CD14-positive monocyte (primary cell): ENCODE data around the gene CCDC85C. TPM values are rescaled to one million over a fixed set of nuclear protein-coding genes. Genes with fewer than 3 reads are reported as not detected.

Source experiments
- DNase-seq, 3 donors: peaks; one replicate each; pipeline ENCODE4 v3.0.0-alpha.2; 2011 to 2022
- H2AFZ ChIP-seq: 2 replicates; pipeline ENCODE4 v1.6.0; 2012; ENCODE audit warnings: mild to moderate bottlenecking, low read depth, low read length, inconsistent platforms; ENCODE audit not compliant: insufficient read depth, poor library complexity, severe bottlenecking
- H3K27ac ChIP-seq, 2 donors: 1 replicate in 1 of 2; 2 replicates in 1 of 2; pipeline ENCODE4 v1.5.1; 2012 to 2013; ENCODE audit warnings: low read length in 2 of 2, control low read depth in 1 of 2, inconsistent platforms in 1 of 2, low read depth in 1 of 2, mild to moderate bottlenecking in 1 of 2
- H3K27me3 ChIP-seq, 2 donors: one replicate each; pipeline versions ENCODE4 v1.6.0 to v1.6.1; 2011 to 2013; ENCODE audit warnings: low read length in 2 of 2; ENCODE audit not compliant: control insufficient read depth in 2 of 2, insufficient read depth in 2 of 2
- H3K36me3 ChIP-seq, 2 donors: replicated peaks in 1 of 2; 1 replicate in 1 of 2; 2 replicates in 1 of 2; pipeline versions ENCODE4 v1.5.1 to v1.6.1; 2012 to 2013; ENCODE audit warnings: low read length in 2 of 2, control low read depth in 1 of 2, inconsistent platforms in 1 of 2, mild to moderate bottlenecking in 1 of 2; ENCODE audit not compliant: insufficient read depth in 2 of 2, control insufficient read depth in 1 of 2
- H3K4me1 ChIP-seq, 2 donors: 1 replicate in 1 of 2; 2 replicates in 1 of 2; pipeline versions ENCODE4 v1.5.1 to v1.6.1; 2012 to 2013; ENCODE audit warnings: low read length in 2 of 2, control low read depth in 1 of 2, inconsistent platforms in 1 of 2, mild to moderate bottlenecking in 1 of 2, moderate library complexity in 1 of 2; ENCODE audit not compliant: insufficient read depth in 2 of 2, control insufficient read depth in 1 of 2
- H3K4me2 ChIP-seq: replicated peaks from 2 replicates; pipeline ENCODE3; 2012; ENCODE audit warnings: low read length, moderate library complexity, mild to moderate bottlenecking; ENCODE audit not compliant: poor library complexity, severe bottlenecking; ENCODE audit errors: extremely low read depth
- H3K4me3 ChIP-seq, 3 experiments: fragments of 200-600 bp in 1 of 3; sonication (generic) in 1 of 3; replicated peaks in 1 of 3; 1 replicate in 2 of 3; 2 replicates in 1 of 3; pipeline ENCODE4 v1.5.1; 2011 to 2013; ENCODE audit warnings: low read length in 3 of 3, mild to moderate bottlenecking in 3 of 3, control low read depth in 2 of 3, low read depth in 2 of 3, inconsistent platforms in 1 of 3, moderate library complexity in 1 of 3
- H3K79me2 ChIP-seq: 2 replicates; pipeline ENCODE4 v1.6.0; 2012; ENCODE audit warnings: mild to moderate bottlenecking, control low read depth, inconsistent platforms, low read length, moderate library complexity; ENCODE audit not compliant: insufficient read depth
- H3K9ac ChIP-seq: 2 replicates; pipeline ENCODE4 v1.6.0; 2017; ENCODE audit warnings: low read length, mild to moderate bottlenecking; ENCODE audit not compliant: insufficient read depth, poor library complexity, severe bottlenecking
- H3K9me3 ChIP-seq, 2 donors: replicated peaks in 1 of 2; 1 replicate in 1 of 2; 2 replicates in 1 of 2; pipeline versions ENCODE4 v1.5.1 to v1.6.1; 2012 to 2013; ENCODE audit warnings: low read length in 2 of 2, control low read depth in 1 of 2; ENCODE audit not compliant: control insufficient read depth in 1 of 2, insufficient read depth in 1 of 2
- H4K20me1 ChIP-seq: 2 replicates; pipeline ENCODE4 v1.6.0; 2012; ENCODE audit warnings: mild to moderate bottlenecking, low read length, control low read depth, moderate library complexity; ENCODE audit not compliant: insufficient read depth
- H3K27ac Mint-ChIP-seq, 7 donors: one replicate each; pipeline ENCODE4 v1.8.0; 2020; ENCODE audit warnings: mild to moderate bottlenecking in 7 of 7, mixed read lengths in 7 of 7, moderate library complexity in 6 of 7, inconsistent platforms in 2 of 7
- H3K27me3 Mint-ChIP-seq, 3 donors: one replicate each; pipeline ENCODE4 v1.8.0; 2021 to 2022; ENCODE audit warnings: low read depth in 3 of 3, mild to moderate bottlenecking in 3 of 3, mixed read lengths in 3 of 3, moderate library complexity in 3 of 3, inconsistent platforms in 1 of 3
- H3K36me3 Mint-ChIP-seq, 2 donors: one replicate each; pipeline ENCODE4 v1.8.0; 2020; ENCODE audit warnings: mixed read lengths in 2 of 2, inconsistent platforms in 1 of 2, mild to moderate bottlenecking in 1 of 2
- H3K4me1 Mint-ChIP-seq: one replicate; pipeline ENCODE4 v1.8.0; 2020; ENCODE audit warnings: mild to moderate bottlenecking, mixed read lengths
- H3K4me3 Mint-ChIP-seq, 2 donors: one replicate each; pipeline ENCODE4 v1.8.0; 2020; ENCODE audit warnings: mild to moderate bottlenecking in 2 of 2, mixed read lengths in 2 of 2, moderate library complexity in 1 of 2
- H3K9me3 Mint-ChIP-seq, 7 donors: one replicate each; pipeline ENCODE4 v1.8.0; 2020 to 2022; ENCODE audit warnings: mixed read lengths in 7 of 7, mild to moderate bottlenecking in 6 of 7, moderate library complexity in 6 of 7, inconsistent platforms in 2 of 7
- WGBS: methylation state at CpG from one replicate; pipeline ENCODE4 v1.1.5; 2013; ENCODE audit warnings: missing lambda C conversion rate; ENCODE audit not compliant: insufficient coverage; 5-methylcytosine and 5-hydroxymethylcytosine counted together
- intact Hi-C, 2 donors: fragments of 100-400 bp; cut with micrococcal nuclease; formaldehyde crosslinking; loops; one replicate each; pipeline versions ENCODE4 v1.15.0 to v1.15.1; 2023
- polyA plus RNA-seq, 3 donors: library from polyadenylated mRNA; depleted of rRNA in 1 of 3; unstranded in 2 of 3; stranded (reverse) in 1 of 3; fragments of 300-500 nt in 2 of 3; fragments of >200 nt in 1 of 3; fragmentation: Illumina TruSeq in 2 of 3; gene quantifications; 1 replicate in 2 of 3; 2 replicates in 1 of 3; pipeline ENCODE4 v1.2.3, GENCODE V29; 2012 to 2021
- TF ChIP-seq, protein P1 (sequence below): fragments of 200-600 bp; IDR thresholded peaks from one replicate; pipeline ENCODE4 v1.8.0; 2022; ENCODE audit warnings: antibody characterized with exemption, mild to moderate bottlenecking

Gene CCDC85C
- polyA plus RNA-seq, 3 donors, result under 0.01 to 0.03 TPM; not detected in 1

DNA sequence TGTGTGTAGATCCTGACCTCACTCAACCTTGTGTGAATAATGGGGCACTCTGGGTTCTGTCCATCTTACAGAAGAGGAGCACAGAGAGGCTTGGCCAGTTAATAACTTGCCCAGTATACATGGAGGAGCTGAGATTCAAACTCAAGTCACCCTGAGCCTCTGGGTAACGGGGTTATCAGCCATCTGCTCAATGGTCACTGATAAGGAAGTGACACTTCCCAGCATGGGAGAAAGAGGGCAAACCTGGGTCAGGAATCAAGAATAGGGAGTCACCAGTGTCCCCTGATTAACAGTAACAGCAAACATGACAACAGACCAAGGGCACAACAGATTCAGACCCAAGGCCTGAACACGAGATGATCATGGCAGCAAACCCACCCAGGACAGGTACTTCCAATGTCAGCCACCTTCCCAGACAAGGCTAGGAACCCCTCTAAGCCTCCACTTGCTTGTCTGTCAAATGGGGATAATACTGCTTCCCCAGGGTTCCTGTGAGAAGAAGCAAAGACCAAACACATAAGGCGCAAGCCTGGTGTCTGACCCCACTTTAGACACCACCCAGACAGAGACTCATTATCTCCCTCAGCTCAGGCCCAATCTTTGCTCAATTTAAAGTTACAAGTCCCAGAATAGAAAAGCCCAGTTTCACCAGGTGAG, 3.6 kb downstream of the CCDC85C start:
- no peak overlapping the region for H3K4me3 Mint-ChIP-seq

GRCh38 chr14:99599393-99599792, 4.6 kb downstream of the CCDC85C start:
- no peak for DNase-seq
- Histone ChIP-seq H3K4me2 (no peak overlapping the region), H3K27me3 (peaks cover 10 to 27% of the 10 kb centered on the region in 2 donors), H3K4me3 (no peak overlapping the region), H2AFZ (no peak overlapping the region), H3K36me3 (no peaks in the 10 kb centered on the region), H3K4me1 (no peaks in the 10 kb centered on the region), H3K9ac (no peak overlapping the region), H4K20me1 (no peaks in the 10 kb centered on the region), H3K27ac (no peak overlapping the region), H3K9me3 (no peaks in the 10 kb centered on the region), H3K79me2 (no peaks in the 10 kb centered on the region)
- intact Hi-C loops, result no loop called here
- peaks cover 0 to 9% (median 0%) of the 10 kb centered on the region in 7 donors for H3K9me3 Mint-ChIP-seq
- WGBS, result 83% methylated on average over 3 of the region's 6 CpGs
- TF ChIP-seq, protein P1, sequence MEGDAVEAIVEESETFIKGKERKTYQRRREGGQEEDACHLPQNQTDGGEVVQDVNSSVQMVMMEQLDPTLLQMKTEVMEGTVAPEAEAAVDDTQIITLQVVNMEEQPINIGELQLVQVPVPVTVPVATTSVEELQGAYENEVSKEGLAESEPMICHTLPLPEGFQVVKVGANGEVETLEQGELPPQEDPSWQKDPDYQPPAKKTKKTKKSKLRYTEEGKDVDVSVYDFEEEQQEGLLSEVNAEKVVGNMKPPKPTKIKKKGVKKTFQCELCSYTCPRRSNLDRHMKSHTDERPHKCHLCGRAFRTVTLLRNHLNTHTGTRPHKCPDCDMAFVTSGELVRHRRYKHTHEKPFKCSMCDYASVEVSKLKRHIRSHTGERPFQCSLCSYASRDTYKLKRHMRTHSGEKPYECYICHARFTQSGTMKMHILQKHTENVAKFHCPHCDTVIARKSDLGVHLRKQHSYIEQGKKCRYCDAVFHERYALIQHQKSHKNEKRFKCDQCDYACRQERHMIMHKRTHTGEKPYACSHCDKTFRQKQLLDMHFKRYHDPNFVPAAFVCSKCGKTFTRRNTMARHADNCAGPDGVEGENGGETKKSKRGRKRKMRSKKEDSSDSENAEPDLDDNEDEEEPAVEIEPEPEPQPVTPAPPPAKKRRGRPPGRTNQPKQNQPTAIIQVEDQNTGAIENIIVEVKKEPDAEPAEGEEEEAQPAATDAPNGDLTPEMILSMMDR, result no peak
- H3K27ac Mint-ChIP-seq, result no peak overlapping the region
- H3K4me1 Mint-ChIP-seq, result peaks cover 1% of the 10 kb centered on the region
- no peak overlapping the region for H3K4me3 Mint-ChIP-seq
- H3K27me3 Mint-ChIP-seq, result peaks cover 30 to 39% (median 34%) of the 10 kb centered on the region in 3 donors
- no peaks in the 10 kb centered on the region for H3K36me3 Mint-ChIP-seq

More for the DNA sequence above, 3.6 kb downstream of the CCDC85C start:
- no peak overlapping the region for H3K4me3 ChIP-seq
- peaks cover 2% of the 10 kb centered on the region for H3K4me1 Mint-ChIP-seq
- H3K27me3 Mint-ChIP-seq, result peaks cover 30 to 49% (median 40%) of the 10 kb centered on the region in 3 donors
- no peaks in the 10 kb centered on the region for H3K79me2 ChIP-seq
- H3K4me1 ChIP-seq, result peaks cover 5 to 8% of the 10 kb centered on the region in 2 donors
- DNase-seq, result no peak
- H3K9me3 ChIP-seq, result no peaks in the 10 kb centered on the region
- no peak overlapping the region for H3K27ac Mint-ChIP-seq
- WGBS, result 64% methylated on average over 3 of the region's 3 CpGs
- TF ChIP-seq, protein P1, result no peak
- no peaks in the 10 kb centered on the region for H3K36me3 ChIP-seq
- H4K20me1 ChIP-seq, result no peaks in the 10 kb centered on the region
- H3K4me2 ChIP-seq, result no peak overlapping the region
- no peak overlapping the region for H3K9ac ChIP-seq
- H3K27me3 ChIP-seq, result peaks cover 11 to 37% of the 10 kb centered on the region in 2 donors
- no peak overlapping the region for H3K27ac ChIP-seq
- H3K36me3 Mint-ChIP-seq, result no peaks in the 10 kb centered on the region
- no peak overlapping the region for H2AFZ ChIP-seq
- intact Hi-C loops, result no loop called here
- peaks cover 0 to 9% (median 0%) of the 10 kb centered on the region in 7 donors for H3K9me3 Mint-ChIP-seq
